Measurements from ENCODE around the gene LMO1.

LMO1 gene

DNA sequence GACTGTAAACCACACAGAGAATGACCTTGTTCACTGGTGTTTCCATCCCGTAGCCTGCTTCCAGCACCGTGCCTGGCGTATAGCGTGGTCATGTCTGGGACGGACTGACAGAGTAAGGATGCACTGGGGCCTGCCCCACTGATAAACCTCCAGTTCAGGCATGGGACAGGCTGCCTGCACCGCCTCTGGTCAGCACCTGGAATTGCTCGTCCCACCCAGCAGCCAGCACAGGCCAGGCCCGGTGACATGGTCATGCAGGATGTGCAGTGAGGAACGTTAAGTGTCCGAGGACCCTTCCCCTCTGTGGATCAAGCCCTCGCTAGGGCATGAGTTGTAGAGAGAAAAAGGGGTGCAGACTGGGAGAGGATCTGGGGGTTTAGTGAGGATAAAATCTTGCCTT is 44.8 kb downstream of the LMO1 start:
- CTCF ChIA-PET = interaction anchor here (0.9 to 10.1 kb wide), 11 partner anchors 12 to 741 kb away, joined by 3 to 151 read pairs (median 6); partner anchors contain the start of gene LMO1

DNA sequence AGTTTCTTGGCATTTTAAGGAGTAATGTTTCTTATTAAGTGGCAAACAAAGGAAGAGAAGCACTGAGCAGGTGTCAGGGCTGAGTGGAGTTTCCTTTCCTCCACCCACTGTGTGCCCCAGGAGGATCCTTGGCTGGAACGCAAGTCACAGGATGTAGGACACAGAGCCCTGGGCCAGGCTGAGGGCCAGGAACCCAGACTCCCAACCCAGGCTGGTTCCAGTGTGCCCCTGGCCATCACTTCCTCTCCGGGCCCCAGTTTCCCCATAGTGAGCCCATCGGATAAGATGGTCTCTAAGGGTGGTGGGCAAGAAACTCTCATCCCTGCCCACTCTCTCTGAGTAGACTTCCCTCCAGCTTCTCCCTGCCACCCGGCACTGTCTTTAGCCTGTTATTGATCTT is 45.3 kb downstream of the LMO1 start:
- TF ChIP-seq, protein P1, sequence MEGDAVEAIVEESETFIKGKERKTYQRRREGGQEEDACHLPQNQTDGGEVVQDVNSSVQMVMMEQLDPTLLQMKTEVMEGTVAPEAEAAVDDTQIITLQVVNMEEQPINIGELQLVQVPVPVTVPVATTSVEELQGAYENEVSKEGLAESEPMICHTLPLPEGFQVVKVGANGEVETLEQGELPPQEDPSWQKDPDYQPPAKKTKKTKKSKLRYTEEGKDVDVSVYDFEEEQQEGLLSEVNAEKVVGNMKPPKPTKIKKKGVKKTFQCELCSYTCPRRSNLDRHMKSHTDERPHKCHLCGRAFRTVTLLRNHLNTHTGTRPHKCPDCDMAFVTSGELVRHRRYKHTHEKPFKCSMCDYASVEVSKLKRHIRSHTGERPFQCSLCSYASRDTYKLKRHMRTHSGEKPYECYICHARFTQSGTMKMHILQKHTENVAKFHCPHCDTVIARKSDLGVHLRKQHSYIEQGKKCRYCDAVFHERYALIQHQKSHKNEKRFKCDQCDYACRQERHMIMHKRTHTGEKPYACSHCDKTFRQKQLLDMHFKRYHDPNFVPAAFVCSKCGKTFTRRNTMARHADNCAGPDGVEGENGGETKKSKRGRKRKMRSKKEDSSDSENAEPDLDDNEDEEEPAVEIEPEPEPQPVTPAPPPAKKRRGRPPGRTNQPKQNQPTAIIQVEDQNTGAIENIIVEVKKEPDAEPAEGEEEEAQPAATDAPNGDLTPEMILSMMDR (IDR thresholded peaks at IDR 0.05; ENCODE audit: insufficient read depth, low read length, missing control alignments) = no peak
- ChIA-PET CTCF (interaction anchor here (1.2 to 10.1 kb wide), 7 partner anchors 13 to 741 kb away, joined by 3 to 151 read pairs (median 6); partner anchors contain the start of gene LMO1), POLR2A (no interaction called here)

More for the DNA sequence above, 44.8 kb downstream of the LMO1 start:
- TF ChIP-seq, protein P1 (IDR thresholded peaks at IDR 0.05; ENCODE audit: insufficient read depth, low read length, missing control alignments) = no peak
- POLR2A ChIA-PET = no interaction called here
- no peak for DNase-seq (ENCODE audit: low read depth, low spot score)
- H3K4me3 ChIP-seq (ENCODE audit: low read depth, low read length) = no peak overlapping the region

DNA sequence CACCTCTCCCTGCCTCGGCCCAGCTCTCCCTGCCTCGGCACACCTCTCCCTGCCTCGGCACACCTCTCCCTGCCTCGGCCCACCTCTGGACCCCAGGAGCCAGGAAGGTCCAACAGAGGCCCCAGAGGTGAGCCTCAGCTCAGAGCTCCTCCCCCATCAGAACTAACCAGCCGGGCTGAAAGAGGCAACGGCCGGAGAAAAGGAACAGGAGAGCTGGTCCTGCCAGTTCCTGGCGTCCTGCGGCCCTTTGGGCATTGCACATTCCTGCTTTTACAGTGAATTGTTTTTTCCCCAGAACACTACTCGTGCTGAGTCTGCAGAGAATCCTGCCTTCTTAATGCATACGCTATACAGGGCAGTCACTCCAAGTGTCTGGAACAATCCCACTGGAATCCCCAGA is 45.8 kb downstream of the LMO1 start:
- no peak overlapping the region for H3K4me3 ChIP-seq (ENCODE audit: low read depth, low read length)
- TF ChIP-seq, protein P1 (IDR thresholded peaks at IDR 0.05; ENCODE audit: insufficient read depth, low read length, missing control alignments) = no peak
- ChIA-PET CTCF (interaction anchor here (1.2 to 10.1 kb wide), 5 partner anchors 13 to 349 kb away, joined by 3 to 151 read pairs (median 42); partner anchors contain the start of gene LMO1), POLR2A (no interaction called here)
- DNase-seq (ENCODE audit: low read depth, low spot score) = no peak

More for the DNA sequence above, 45.3 kb downstream of the LMO1 start:
- H3K4me3 ChIP-seq (ENCODE audit: low read depth, low read length) = no peak overlapping the region
- DNase-seq (ENCODE audit: low read depth, low spot score) = no peak

DNA sequence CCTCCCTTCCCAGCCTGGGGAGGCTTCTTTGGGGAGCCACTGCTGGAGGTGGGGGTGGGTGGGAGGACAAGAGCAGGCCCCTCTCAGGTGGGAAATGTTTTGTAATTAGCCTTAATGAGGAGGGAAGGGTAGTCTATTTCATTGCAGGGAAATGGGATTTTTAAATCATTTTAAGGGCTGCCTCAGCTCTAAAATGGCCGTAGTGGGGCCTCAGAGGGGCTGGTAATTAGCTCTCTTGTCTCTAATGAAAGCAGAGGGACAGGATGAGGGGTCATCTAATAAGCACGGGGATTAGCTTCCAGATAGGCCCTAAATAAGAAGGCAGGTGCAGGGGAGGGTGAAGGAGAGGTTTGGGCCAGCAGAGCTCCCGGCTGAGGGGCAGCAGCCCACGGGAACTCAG is 46.5 kb downstream of the LMO1 start:
- ChIA-PET CTCF (interaction anchor here (0.7 to 10.1 kb wide), 4 partner anchors 13 to 349 kb away, joined by 3 to 151 read pairs (median 3); no protein-coding TSS in a partner anchor), POLR2A (no interaction called here)
- DNase-seq (ENCODE audit: low read depth, low spot score) = no peak
- H3K4me3 ChIP-seq (ENCODE audit: low read depth, low read length) = no peak overlapping the region
- TF ChIP-seq, protein P1 (IDR thresholded peaks at IDR 0.05; ENCODE audit: insufficient read depth, low read length, missing control alignments) = no peak

DNA sequence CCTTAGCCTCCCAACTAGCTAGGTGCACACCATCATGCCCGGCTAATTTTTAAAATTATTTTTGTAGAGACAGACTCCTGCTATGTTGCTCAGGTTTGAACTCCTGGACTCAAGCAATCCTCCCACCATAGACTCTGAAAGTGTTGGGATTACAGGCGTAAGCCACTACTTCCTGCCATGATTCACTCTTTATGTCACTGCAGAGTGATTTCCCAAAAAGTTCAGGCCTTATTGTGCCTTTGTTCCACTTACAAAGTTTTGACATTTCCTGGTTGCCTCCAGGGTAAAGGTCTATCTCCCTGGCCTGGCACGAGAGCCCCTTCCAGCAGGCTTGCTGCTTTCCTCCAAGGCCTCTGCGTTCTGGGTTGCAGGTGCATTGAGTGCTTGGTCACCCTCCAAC is 50.3 kb downstream of the LMO1 start:
- TF ChIP-seq, protein P1 (IDR thresholded peaks at IDR 0.05; ENCODE audit: insufficient read depth, low read length, missing control alignments) = no peak
- POLR2A ChIA-PET = no interaction called here
- CTCF ChIA-PET = interaction anchor here (1.8 kb wide), 1 partner anchor 10 kb away, joined by 4 read pairs; no protein-coding TSS in a partner anchor
- H3K4me3 ChIP-seq (ENCODE audit: low read depth, low read length) = no peak overlapping the region
- DNase-seq (ENCODE audit: low read depth, low spot score) = no peak

DNA sequence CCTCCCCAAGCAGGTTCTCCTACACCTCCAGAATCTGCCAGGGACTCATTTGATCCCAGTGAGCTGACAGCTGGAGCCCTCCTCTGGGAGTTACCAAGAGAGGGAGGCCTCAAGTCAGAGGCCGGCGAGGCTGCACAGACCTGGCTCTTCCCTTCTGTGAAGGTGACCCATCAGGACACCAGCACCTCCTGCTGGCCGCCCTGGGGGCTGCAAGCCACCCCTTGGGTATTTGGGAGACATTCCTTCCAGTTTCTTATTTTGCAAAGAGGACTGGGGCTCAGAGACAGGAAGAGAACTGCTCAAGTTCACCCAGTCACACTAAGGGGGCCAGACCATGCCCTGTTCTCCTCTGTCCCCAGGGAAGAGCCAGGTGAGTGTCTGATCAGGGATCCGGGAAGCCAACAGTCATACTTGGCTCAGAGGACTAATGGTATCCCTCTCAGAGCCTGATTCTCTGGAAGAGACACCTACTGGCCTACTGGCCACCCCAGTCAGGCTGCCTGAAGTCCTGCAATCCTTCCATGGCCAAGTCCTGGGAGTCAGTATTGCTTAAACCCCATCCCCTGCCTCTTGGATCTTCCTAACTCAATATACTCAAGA is 54.4 kb downstream of the LMO1 start:
- ChIA-PET CTCF (no interaction called here), POLR2A (interaction anchor here (0.6 kb wide), 1 partner anchor 480 kb away, joined by 3 read pairs; no protein-coding TSS in a partner anchor)
- DNase-seq (ENCODE audit: low read depth, low spot score) = no peak
- H3K4me3 ChIP-seq (ENCODE audit: low read depth, low read length) = no peak overlapping the region
- TF ChIP-seq, protein P1 (IDR thresholded peaks at IDR 0.05; ENCODE audit: insufficient read depth, low read length, missing control alignments) = peak; percentile 8
